Naive thymus-derived CD8-positive, alpha-beta T cell (primary cell): ENCODE data around the gene PRDM10. TPM values are rescaled to one million over a fixed set of nuclear protein-coding genes. Genes with fewer than 3 reads are reported as not detected.

ENCODE experiments used
- ATAC-seq, 2 donors: fragments of 150-1000 bp; cut with Tn5 transposase in 1 of 2; sonication (Bioruptor Pico), chemical (Tn5 transposase) in 1 of 2; 1 replicate in 1 of 2; 2 replicates in 1 of 2; pipeline ENCODE4 v1.10.0; 2021; ENCODE audit warnings: mild to moderate bottlenecking in 2 of 2, moderate library complexity in 2 of 2
- POLR2A ChIA-PET: fragments of 350-600 bp; sonication (Branson Sonifier 250); formaldehyde crosslinking; loops from one replicate; lab custom pipeline; 2021; ENCODE audit warnings: antibody characterized with exemption; lab: Charles Lee
- DNase-seq, 10 donors: peaks; one replicate each; pipeline versions ENCODE4 v3.0.0 to v3.0.0-alpha.2; 2020 to 2022
- H3K27ac Mint-ChIP-seq, 10 donors: one replicate each; pipeline ENCODE4 v1.8.0; 2020 to 2022; ENCODE audit warnings: mild to moderate bottlenecking in 10 of 10, mixed read lengths in 10 of 10, moderate library complexity in 4 of 10, inconsistent platforms in 1 of 10
- H3K27me3 Mint-ChIP-seq, 5 donors: one replicate each; pipeline ENCODE4 v1.8.0; 2021 to 2022; ENCODE audit warnings: mixed read lengths in 5 of 5
- H3K36me3 Mint-ChIP-seq, 3 donors: one replicate each; pipeline ENCODE4 v1.8.0; 2020 to 2022; ENCODE audit warnings: mixed read lengths in 3 of 3, mild to moderate bottlenecking in 2 of 3, inconsistent platforms in 1 of 3
- H3K4me1 Mint-ChIP-seq, 4 donors: one replicate each; pipeline ENCODE4 v1.8.0; 2021 to 2022; ENCODE audit warnings: mixed read lengths in 4 of 4
- H3K4me3 Mint-ChIP-seq, 10 donors: one replicate each; pipeline ENCODE4 v1.8.0; 2020 to 2022; ENCODE audit warnings: mild to moderate bottlenecking in 10 of 10, mixed read lengths in 10 of 10, moderate library complexity in 6 of 10, inconsistent platforms in 1 of 10
- H3K9me3 Mint-ChIP-seq, 9 donors: one replicate each; pipeline ENCODE4 v1.8.0; 2020 to 2022; ENCODE audit warnings: mixed read lengths in 9 of 9, mild to moderate bottlenecking in 3 of 9, inconsistent platforms in 1 of 9, moderate library complexity in 1 of 9
- polyA plus RNA-seq, 3 donors: library from polyadenylated mRNA; unstranded; fragments of 300-500 nt; fragmentation: Illumina TruSeq; gene quantifications; one replicate each; pipeline ENCODE4 v1.2.3, GENCODE V29; 2021
- total RNA-seq, 8 experiments: library from RNA in 2 of 8; stranded (reverse) in 2 of 8; gene quantifications; one replicate each; pipeline ENCODE4 v1.2.3 and lab custom pipeline; 2021 to 2026

The PRDM10 gene
- total and polyA plus RNA-seq, 5 experiments from 2014 or later, result 0.87 to 16.5 (median 3.7) TPM

DNA sequence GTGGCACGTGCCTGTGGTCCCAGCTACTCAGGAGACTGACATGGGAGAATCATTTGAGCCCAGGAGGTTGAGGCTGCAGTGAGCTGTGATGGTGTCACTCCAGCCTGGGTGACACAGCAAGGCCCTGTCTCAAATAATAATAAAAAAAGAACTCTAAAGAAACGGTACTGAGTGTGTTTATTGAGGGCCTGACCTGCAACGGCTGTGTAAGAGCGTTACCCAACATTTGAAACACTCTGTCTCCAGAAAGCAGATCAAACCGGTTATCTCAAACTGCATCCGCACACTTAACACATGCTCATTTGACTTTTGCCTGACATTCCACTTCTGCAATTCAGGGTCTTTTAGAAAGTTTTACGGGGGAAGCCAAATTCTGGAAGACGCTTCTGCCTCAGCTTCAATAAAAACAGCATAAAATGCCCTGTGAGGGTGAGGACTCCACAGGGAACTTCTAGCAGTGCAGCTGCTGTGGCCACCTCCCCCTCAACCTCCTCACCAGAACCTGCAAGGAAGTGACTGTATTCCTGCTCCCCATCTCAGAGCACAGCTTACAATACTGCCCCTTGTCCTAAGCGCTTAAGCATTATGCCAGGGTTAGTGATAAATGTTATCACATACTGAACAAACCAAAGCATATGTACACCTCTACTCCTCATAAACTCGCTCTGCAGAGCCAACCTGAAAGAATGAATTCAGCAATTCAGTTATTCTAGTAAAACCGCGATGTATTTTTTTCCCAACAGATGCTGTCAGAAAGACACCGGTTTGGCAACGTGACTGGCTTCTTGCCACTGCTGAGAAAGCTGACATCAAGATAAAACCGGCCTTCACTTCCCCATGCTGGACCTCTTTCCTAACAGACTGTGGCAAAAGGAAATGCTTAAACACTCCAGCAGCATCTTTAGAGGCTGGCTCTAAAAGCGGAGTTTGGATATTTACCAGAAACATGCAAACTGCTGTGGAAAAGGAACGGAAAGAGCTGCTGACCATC lies 52.2 kb downstream of the PRDM10 start:
- Mint-ChIP-seq H3K4me3 (no peak overlapping the region), H3K4me1 (peaks cover 0 to 10% (median 0%) of the 10 kb centered on the region in 4 donors), H3K36me3 (peaks cover 0 to 49% (median 14%) of the 10 kb centered on the region in 3 donors), H3K27ac (peak overlapping the region in 2 of 10 donors; percentile 15 to 50), H3K9me3 (no peaks in the 10 kb centered on the region), H3K27me3 (no peaks in the 10 kb centered on the region)
- DNase-seq, result no peak
- POLR2A ChIA-PET, result no interaction called here
- ATAC-seq, result no peak

DNA sequence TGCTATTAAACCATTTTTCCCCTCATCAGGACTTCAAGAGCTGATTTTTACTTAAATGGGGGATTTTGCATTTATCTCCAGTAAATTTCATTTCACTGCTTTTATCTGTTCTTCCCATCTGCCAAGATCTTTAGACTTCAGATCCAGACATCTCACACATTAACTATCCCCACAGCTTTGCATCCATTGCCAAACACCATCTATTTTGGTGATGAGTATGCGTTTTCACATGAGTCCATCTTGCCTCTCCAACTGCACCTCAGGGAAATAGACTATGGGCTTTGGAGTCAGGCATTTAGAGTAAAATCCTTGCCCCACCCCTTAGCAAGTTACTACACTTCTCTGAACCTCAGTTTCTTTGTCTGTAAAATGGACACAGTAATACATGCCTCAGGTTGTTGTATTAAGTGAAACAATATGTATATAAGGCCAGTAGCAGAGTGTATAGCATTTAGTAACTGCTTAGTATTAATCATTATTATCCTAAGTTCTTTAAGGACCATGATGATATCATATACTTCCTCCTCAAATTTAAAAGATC lies 53.6 kb downstream of the PRDM10 start:
- Mint-ChIP-seq H3K27ac (peak overlapping the region in 1 of 10 donors; percentile 1), H3K36me3 (peaks cover 0 to 56% (median 14%) of the 10 kb centered on the region in 3 donors), H3K4me1 (peaks cover 0 to 10% (median 0%) of the 10 kb centered on the region in 4 donors), H3K4me3 (no peak overlapping the region), H3K27me3 (no peaks in the 10 kb centered on the region), H3K9me3 (no peaks in the 10 kb centered on the region)
- ATAC-seq (no peak), DNase-seq (no peak)
- POLR2A ChIA-PET, result no interaction called here

DNA sequence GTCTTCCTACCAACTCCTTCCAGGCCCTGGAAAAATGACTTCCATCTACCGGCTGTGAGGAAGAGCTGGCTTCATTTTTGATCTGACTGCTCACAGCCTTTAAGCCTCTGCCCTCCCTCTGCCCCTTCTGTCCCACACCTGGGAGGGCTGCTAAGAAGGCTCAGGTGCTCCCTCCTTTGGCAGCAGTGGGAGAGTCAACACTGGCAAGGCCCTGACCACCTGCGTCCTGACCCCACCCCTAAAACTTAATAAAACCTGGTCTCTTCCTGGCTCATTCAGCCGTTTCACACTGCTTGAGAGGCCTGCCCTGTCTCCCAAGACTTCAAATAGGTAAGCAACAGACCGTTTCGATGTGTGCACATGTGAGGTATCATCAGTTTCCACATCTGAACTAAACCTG lies 55.2 kb downstream of the PRDM10 start:
- POLR2A ChIA-PET, result no interaction called here
- Mint-ChIP-seq H3K36me3 (peaks cover 0 to 61% (median 15%) of the 10 kb centered on the region in 3 donors), H3K9me3 (no peaks in the 10 kb centered on the region), H3K4me1 (peaks cover 0 to 10% (median 0%) of the 10 kb centered on the region in 4 donors), H3K27ac (peak overlapping the region in 1 of 10 donors; percentile 39), H3K4me3 (no peak overlapping the region), H3K27me3 (no peaks in the 10 kb centered on the region)
- DNase-seq (no peak), ATAC-seq (no peak)

DNA sequence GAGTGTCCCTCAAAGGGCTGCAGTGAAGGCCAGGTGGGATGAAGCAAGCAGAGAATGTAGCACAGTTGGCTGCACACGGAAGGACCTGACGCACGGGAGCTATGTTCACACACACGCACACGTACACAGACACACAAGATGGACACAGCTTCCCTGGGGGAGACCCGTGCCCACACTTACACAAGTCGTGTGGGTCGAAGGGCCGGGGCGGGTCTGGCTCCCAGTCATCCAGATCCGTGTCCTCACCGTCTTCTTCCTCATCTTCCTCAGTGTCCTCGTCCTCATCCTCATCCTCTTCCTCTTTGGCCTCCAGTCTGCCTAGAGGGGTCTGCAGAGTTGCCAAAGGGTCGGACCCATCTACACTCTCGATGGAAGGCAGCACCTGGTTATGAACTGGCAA lies 55.7 kb downstream of the PRDM10 start:
- DNase-seq (no peak), ATAC-seq (no peak)
- POLR2A ChIA-PET, result no interaction called here
- H3K4me3 Mint-ChIP-seq, result no peak overlapping the region
- peaks cover 0 to 10% (median 0%) of the 10 kb centered on the region in 4 donors for H3K4me1 Mint-ChIP-seq
- H3K36me3 Mint-ChIP-seq, result peaks cover 0 to 65% (median 19%) of the 10 kb centered on the region in 3 donors
- no peaks in the 10 kb centered on the region for H3K9me3 Mint-ChIP-seq
- no peak overlapping the region for H3K27ac Mint-ChIP-seq
- no peaks in the 10 kb centered on the region for H3K27me3 Mint-ChIP-seq

DNA sequence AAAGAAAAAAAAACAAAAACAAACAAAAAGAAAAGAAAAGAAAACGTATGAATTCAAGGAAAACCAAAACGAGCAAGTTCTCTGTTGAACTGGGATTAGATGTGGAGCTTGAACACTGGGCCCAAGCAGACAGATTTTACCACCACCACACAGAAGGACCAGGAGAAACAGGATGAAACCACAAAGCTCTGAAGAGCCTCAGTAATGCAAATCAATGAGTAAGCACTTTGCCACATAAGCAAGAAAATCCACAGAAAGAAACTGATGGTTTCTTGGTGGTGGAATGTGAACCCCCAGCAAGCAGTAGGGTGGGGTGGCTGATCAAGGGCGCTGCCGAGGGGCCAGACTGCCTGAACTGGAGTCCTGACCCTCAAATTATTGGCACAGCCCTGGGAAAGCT lies 56.4 kb downstream of the PRDM10 start:
- no peak overlapping the region for H3K4me3 Mint-ChIP-seq
- peaks cover 0 to 10% (median 0%) of the 10 kb centered on the region in 4 donors for H3K4me1 Mint-ChIP-seq
- no peak overlapping the region for H3K27ac Mint-ChIP-seq
- ATAC-seq (no peak), DNase-seq (no peak)
- peaks cover 0 to 70% (median 25%) of the 10 kb centered on the region in 3 donors for H3K36me3 Mint-ChIP-seq
- H3K9me3 Mint-ChIP-seq, result no peaks in the 10 kb centered on the region
- POLR2A ChIA-PET, result no interaction called here
- H3K27me3 Mint-ChIP-seq, result no peaks in the 10 kb centered on the region

DNA sequence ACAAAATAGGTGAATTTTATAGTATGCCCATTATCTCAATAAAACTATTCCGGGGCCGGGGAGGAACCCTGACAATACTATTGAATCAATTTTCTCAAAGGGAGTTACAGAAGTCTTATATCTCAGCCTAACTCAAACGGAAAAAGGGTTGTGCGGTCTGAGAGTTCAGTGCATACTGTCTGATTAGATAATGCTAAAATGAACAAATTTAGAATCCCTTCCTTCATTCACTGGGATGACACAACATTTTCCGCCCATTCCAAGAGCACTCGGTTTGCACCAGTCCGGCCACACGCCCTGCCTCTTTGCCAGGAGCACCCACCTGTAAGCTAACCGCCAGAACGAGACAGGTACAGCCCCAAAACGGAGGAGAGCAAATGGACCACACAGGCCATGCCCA lies 57.3 kb downstream of the PRDM10 start:
- no peak for ATAC-seq
- Mint-ChIP-seq H3K4me1 (peaks cover 0 to 3% (median 0%) of the 10 kb centered on the region in 4 donors), H3K4me3 (no peak overlapping the region), H3K9me3 (no peaks in the 10 kb centered on the region), H3K27me3 (no peaks in the 10 kb centered on the region), H3K36me3 (peaks cover 0 to 71% (median 20%) of the 10 kb centered on the region in 3 donors), H3K27ac (no peak overlapping the region)
- no peak for DNase-seq
- POLR2A ChIA-PET, result no interaction called here

DNA sequence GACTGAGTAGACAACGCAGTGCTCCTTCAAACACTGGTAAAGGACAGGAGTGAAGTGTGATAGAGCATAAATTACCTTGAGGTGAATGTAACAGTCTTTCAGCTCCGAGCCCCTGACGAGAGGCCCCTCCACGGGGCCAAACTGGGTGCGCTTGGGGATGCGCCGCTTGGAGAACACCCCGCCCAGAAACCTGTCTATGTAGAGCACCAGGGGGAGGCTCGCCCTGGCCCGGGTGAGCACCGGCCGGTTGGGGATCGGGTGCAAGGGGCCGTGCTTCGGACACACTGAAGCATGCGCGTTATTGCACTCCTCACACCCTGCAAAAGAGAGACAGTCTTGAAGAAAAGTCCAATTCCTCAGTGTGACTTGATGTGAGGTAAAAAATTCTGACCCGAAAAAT lies 57.9 kb downstream of the PRDM10 start:
- Mint-ChIP-seq H3K4me3 (no peak overlapping the region), H3K9me3 (no peaks in the 10 kb centered on the region), H3K27ac (no peak overlapping the region), H3K27me3 (no peaks in the 10 kb centered on the region), H3K4me1 (no peaks in the 10 kb centered on the region), H3K36me3 (peaks cover 0 to 72% (median 20%) of the 10 kb centered on the region in 3 donors)
- ATAC-seq (no peak), DNase-seq (no peak)
- POLR2A ChIA-PET, result no interaction called here

DNA sequence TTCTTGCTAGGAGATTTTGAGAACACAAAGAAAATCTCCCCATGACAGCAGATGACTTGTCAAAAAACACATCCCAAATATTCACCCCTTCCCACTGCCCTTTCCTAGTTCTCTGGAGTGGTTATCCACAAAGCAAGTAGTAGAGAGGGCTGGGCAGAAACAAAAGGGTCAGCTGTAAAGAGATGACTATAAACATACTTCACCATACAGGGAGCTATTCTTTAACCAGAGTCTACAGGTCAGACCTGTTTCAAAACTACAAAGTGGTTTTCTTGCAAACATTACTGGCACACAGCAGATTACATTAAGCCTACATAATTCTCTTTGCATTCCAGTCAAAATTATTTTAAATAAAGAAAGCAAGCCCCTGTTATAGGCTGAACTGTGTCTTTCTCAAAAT lies 59.6 kb downstream of the PRDM10 start:
- peaks cover 0 to 5% (median 0%) of the 10 kb centered on the region in 4 donors for H3K4me1 Mint-ChIP-seq
- POLR2A ChIA-PET, result no interaction called here
- H3K9me3 Mint-ChIP-seq, result no peaks in the 10 kb centered on the region
- ATAC-seq, result no peak
- no peak for DNase-seq
- H3K27ac Mint-ChIP-seq, result no peak overlapping the region
- peaks cover 0 to 81% (median 23%) of the 10 kb centered on the region in 3 donors for H3K36me3 Mint-ChIP-seq
- no peaks in the 10 kb centered on the region for H3K27me3 Mint-ChIP-seq
- no peak overlapping the region for H3K4me3 Mint-ChIP-seq

DNA sequence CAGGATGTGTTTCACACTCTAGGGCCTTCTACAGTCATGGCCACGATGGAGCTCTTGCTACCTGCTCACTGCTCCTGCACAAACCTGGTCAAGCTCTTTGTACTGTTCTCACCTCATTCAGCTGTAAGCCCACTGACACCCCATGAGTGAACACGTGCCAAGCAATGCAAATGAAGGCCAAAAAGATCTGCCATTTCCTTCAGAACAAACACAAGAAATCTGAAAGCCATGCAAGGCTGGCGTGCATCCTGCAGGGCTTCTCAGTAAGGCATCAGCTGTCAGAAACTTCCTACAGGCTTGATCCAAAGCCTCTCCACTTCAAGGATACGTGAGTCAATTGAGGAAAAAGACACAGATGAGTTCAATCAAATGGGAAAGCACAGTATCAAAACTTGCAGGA lies 63.1 kb downstream of the PRDM10 start:
- no peak overlapping the region for H3K4me3 Mint-ChIP-seq
- no peak for ATAC-seq
- H3K4me1 Mint-ChIP-seq, result peaks cover 0 to 5% (median 0%) of the 10 kb centered on the region in 4 donors
- POLR2A ChIA-PET, result no interaction called here
- DNase-seq, result no peak
- H3K27me3 Mint-ChIP-seq, result no peaks in the 10 kb centered on the region
- H3K36me3 Mint-ChIP-seq, result peaks cover 0 to 65% (median 20%) of the 10 kb centered on the region in 3 donors
- H3K9me3 Mint-ChIP-seq, result no peaks in the 10 kb centered on the region
- H3K27ac Mint-ChIP-seq, result no peak overlapping the region

DNA sequence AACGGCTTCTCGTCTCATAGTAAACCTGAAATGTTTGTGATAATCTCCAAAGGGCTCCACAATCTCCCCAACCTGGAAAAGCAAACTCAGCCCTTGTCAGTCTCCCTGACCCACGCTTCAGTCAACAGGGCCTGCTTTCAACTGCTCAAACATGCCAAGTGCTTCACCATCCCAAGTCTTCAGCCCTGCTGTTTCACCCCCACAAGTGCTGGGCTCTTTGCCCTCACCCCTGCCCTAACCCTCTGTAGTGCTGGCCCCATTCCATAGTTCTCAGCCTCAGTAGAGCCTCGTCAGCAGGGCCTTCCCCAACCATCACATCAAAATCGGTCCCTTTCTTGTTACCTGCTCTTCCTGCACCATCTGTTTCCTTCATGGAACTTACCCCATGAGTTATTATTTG lies 63.9 kb downstream of the PRDM10 start:
- DNase-seq (no peak), ATAC-seq (no peak)
- H3K27me3 Mint-ChIP-seq, result no peaks in the 10 kb centered on the region
- POLR2A ChIA-PET, result no interaction called here
- H3K9me3 Mint-ChIP-seq, result no peaks in the 10 kb centered on the region
- H3K4me3 Mint-ChIP-seq, result no peak overlapping the region
- H3K4me1 Mint-ChIP-seq, result peaks cover 0 to 5% (median 0%) of the 10 kb centered on the region in 4 donors
- peaks cover 0 to 66% (median 23%) of the 10 kb centered on the region in 3 donors for H3K36me3 Mint-ChIP-seq
- H3K27ac Mint-ChIP-seq, result peak overlapping the region in 2 of 10 donors; percentile 4 to 40

DNA sequence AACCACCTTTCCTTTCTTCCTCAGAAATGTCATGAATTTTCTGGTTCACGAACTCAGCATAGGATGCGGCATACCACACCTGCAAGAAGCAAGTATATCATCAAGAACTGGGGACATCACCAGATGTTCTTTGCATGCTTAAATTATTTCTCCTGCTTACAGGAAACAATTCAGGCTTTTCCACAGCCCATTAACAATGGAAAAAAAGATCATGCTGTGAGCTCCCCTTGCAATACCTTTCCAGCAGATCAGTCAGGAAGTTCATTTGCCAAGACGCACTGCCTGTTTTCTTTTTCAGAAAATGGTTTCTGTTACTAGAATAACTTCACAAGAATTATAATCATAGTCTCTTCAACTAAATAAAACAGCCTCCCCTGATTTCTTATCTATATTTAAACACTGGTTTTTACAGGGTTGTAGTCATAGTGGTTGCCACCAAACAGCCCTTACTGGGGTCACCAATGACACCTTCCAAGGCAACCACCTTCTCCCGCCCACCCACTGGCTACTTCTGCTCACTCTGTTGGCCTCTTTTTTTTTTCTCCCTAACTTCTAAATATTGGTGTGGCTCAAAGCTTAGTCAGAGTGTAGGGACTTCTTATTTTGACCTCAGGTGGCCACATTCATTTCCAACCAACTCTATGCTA lies 64.9 kb downstream of the PRDM10 start:
- peaks cover 0 to 59% (median 23%) of the 10 kb centered on the region in 3 donors for H3K36me3 Mint-ChIP-seq
- no peaks in the 10 kb centered on the region for H3K9me3 Mint-ChIP-seq
- DNase-seq (no peak), ATAC-seq (no peak)
- no peaks in the 10 kb centered on the region for H3K27me3 Mint-ChIP-seq
- POLR2A ChIA-PET, result no interaction called here
- no peak overlapping the region for H3K4me3 Mint-ChIP-seq
- peaks cover 0 to 5% (median 0%) of the 10 kb centered on the region in 4 donors for H3K4me1 Mint-ChIP-seq
- H3K27ac Mint-ChIP-seq, result peak overlapping the region in 1 of 10 donors; percentile 57

DNA sequence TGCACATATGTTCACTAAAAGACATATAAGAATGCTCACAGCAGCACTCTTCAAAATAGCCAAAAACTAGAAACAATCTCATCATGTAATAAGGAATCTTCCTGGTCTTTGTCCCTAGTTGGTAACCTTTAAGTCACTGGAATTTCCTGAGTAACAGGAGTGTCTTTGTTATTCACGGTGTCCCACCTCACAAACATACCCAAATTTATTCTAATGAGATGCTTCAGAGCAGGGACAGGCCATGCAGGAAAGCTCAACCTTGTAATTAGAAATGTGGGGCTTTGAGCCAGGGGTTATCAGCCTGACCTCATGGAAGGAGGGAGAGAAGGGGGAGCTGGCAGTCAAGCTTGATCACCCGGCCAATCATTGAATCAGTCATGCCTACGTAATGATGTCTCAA lies 66.9 kb downstream of the PRDM10 start:
- POLR2A ChIA-PET, result no interaction called here
- H3K27ac Mint-ChIP-seq, result no peak overlapping the region
- no peak overlapping the region for H3K4me3 Mint-ChIP-seq
- DNase-seq (no peak), ATAC-seq (no peak)
- H3K36me3 Mint-ChIP-seq, result peaks cover 0 to 57% (median 22%) of the 10 kb centered on the region in 3 donors
- H3K4me1 Mint-ChIP-seq, result peaks cover 0 to 5% (median 0%) of the 10 kb centered on the region in 4 donors
- H3K27me3 Mint-ChIP-seq, result no peaks in the 10 kb centered on the region
- no peaks in the 10 kb centered on the region for H3K9me3 Mint-ChIP-seq

DNA sequence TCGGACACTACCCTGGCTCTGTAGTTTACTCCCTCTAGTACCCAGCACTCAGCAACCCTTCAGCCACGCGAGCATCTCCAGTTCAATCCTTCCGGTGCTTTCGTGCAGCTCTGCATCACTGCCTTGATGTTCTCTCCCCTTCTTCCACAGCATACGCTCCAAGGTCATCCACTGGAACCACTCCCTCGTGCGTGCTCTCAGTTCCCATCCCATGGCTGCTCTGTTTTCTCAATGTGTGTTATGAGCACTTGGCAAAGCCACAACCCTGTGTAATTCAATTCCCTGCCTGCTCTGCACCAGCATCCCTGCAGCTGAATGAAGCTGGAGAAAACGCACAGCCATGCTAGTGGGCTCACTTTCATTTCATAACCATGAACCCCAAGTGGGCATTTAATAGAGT lies 68.7 kb downstream of the PRDM10 start:
- Mint-ChIP-seq H3K4me1 (peaks cover 0 to 3% (median 0%) of the 10 kb centered on the region in 4 donors), H3K4me3 (no peak overlapping the region), H3K27me3 (no peaks in the 10 kb centered on the region), H3K9me3 (no peaks in the 10 kb centered on the region), H3K36me3 (peaks cover 4 to 66% (median 23%) of the 10 kb centered on the region in 3 donors), H3K27ac (no peak overlapping the region)
- POLR2A ChIA-PET, result no interaction called here
- ATAC-seq (no peak), DNase-seq (no peak)
